Tibial artery (tissue), 4 donors: ENCODE results near the gene ACSS1.

Experiments
- DNase-seq, 2 donors: peaks; one replicate each; pipeline ENCODE4 v3.0.0-alpha.2; 2019
- H3K27ac ChIP-seq, 2 donors: fragments of 200-600 bp; sonication (generic) in 1 of 2; 1 replicate in 1 of 2; 2 replicates in 1 of 2; pipeline ENCODE4 v1.5.1; 2018 to 2019; ENCODE audit warnings: mild to moderate bottlenecking in 1 of 2
- H3K27me3 ChIP-seq, 2 donors: fragments of 200-600 bp; sonication (generic) in 1 of 2; one replicate each; pipeline versions ENCODE4 v1.5.1 to v1.6.0; 2016 to 2019
- H3K36me3 ChIP-seq, 3 donors: fragments of 200-600 bp; sonication (generic) in 2 of 3; one replicate each; pipeline ENCODE4 v1.5.1; 2016 to 2019; ENCODE audit warnings: mild to moderate bottlenecking in 2 of 3
- H3K4me1 ChIP-seq, 4 donors: fragments of 200-600 bp; sonication (generic) in 2 of 4; 1 replicate in 3 of 4; 2 replicates in 1 of 4; pipeline ENCODE4 v1.5.1; 2016 to 2019
- H3K4me3 ChIP-seq, 2 donors: fragments of 200-600 bp; sonication (generic) in 1 of 2; 1 replicate in 1 of 2; 2 replicates in 1 of 2; pipeline ENCODE4 v1.5.1; 2018 to 2019; ENCODE audit warnings: mild to moderate bottlenecking in 2 of 2
- H3K9me3 ChIP-seq, 3 donors: fragments of 200-600 bp; sonication (generic) in 1 of 3; one replicate each; pipeline ENCODE4 v1.5.1; 2016 to 2019
- intact Hi-C: fragments of 100-400 bp; cut with DNase I; formaldehyde crosslinking; loops from one replicate; pipeline ENCODE4 v1.15.0; 2023; ENCODE audit warnings: low total_unique reads
- TF ChIP-seq, protein P1 (sequence below), 2 experiments: fragments of 200-600 bp in 1 of 2; fragments of 450-650 bp in 1 of 2; IDR thresholded peaks; one replicate each; pipeline ENCODE4 v1.5.1; 2017 to 2019; ENCODE audit warnings: antibody characterized with exemption in 2 of 2, mild to moderate bottlenecking in 1 of 2, moderate library complexity in 1 of 2

The ACSS1 gene

DNA sequence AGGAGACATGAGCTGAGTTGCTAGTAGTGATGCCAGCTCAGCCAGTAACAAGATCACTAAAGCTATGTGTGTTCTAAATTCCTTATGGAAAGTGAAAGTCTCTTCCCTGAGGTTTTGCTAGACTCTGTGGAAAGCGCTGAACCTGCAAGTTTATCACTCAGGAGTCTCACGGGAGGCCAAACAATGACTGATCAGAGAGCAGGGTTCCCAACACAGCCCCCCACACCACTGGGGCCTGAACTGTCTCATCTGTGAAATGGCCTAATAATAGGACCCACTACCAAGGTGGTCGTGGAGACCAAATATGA, 19.9 kb downstream of the ACSS1 start:
- TF ChIP-seq, protein P1, sequence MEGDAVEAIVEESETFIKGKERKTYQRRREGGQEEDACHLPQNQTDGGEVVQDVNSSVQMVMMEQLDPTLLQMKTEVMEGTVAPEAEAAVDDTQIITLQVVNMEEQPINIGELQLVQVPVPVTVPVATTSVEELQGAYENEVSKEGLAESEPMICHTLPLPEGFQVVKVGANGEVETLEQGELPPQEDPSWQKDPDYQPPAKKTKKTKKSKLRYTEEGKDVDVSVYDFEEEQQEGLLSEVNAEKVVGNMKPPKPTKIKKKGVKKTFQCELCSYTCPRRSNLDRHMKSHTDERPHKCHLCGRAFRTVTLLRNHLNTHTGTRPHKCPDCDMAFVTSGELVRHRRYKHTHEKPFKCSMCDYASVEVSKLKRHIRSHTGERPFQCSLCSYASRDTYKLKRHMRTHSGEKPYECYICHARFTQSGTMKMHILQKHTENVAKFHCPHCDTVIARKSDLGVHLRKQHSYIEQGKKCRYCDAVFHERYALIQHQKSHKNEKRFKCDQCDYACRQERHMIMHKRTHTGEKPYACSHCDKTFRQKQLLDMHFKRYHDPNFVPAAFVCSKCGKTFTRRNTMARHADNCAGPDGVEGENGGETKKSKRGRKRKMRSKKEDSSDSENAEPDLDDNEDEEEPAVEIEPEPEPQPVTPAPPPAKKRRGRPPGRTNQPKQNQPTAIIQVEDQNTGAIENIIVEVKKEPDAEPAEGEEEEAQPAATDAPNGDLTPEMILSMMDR (IDR thresholded peaks at IDR 0.05): no peak
- H3K4me3 ChIP-seq: no peak overlapping the region
- no peaks in the 10 kb centered on the region for H3K27me3 ChIP-seq
- no peaks in the 10 kb centered on the region for H3K9me3 ChIP-seq
- no peak for DNase-seq
- peak overlapping the region; percentile 84 to 85 for H3K27ac ChIP-seq
- peaks cover 8 to 87% (median 77%) of the 10 kb centered on the region in 4 donors for H3K4me1 ChIP-seq
- H3K36me3 ChIP-seq: no peaks in the 10 kb centered on the region
- intact Hi-C loops: no loop called here

DNA sequence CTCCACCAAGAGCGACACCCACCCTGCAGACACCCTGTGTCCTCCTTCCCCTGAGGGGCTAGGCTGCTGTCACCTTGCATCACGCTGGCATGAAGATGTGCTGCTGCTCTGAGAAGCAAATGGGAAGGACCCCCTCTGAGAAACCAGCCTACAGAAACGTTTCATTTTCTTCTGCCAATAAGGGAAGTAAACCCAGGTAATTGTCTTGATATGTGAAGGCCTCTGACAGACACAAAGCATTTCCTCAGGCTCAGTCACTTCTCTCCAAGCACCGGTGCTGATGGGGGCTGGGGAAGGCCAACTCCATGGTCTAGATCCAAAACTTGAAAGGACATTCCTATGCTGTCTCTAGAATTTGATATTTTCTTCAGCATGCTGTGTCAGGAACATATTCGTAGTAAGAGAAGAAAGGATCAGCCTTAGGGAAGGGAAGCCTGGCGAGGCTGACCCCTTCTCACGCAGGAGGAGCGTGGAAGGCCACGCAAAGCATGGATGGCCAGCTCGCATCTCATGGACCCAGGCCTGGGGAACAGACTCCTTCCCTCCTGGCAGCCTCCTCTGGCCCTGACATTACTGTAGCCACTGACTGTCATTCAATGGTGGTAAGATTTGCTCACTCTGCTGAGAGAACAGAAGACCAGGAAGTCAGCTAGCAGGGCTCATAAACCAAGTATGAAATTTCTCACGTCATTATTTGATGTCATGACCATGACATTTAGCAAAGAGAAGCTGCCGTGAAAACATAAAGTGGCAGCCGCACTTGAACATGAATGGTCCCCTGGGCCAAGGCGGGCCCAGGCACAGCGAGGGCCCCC, 20.4 kb downstream of the ACSS1 start:
- H3K27ac ChIP-seq: peak overlapping the region; percentile 84 to 85
- TF ChIP-seq, protein P1 (IDR thresholded peaks at IDR 0.05): no peak
- H3K27me3 ChIP-seq: no peaks in the 10 kb centered on the region
- no peaks in the 10 kb centered on the region for H3K9me3 ChIP-seq
- intact Hi-C loops: no loop called here
- H3K4me1 ChIP-seq: peaks cover 8 to 87% (median 74%) of the 10 kb centered on the region in 4 donors
- H3K36me3 ChIP-seq: no peaks in the 10 kb centered on the region
- DNase-seq: peak in 1 of 2 donors; percentile 87
- H3K4me3 ChIP-seq: no peak overlapping the region

DNA sequence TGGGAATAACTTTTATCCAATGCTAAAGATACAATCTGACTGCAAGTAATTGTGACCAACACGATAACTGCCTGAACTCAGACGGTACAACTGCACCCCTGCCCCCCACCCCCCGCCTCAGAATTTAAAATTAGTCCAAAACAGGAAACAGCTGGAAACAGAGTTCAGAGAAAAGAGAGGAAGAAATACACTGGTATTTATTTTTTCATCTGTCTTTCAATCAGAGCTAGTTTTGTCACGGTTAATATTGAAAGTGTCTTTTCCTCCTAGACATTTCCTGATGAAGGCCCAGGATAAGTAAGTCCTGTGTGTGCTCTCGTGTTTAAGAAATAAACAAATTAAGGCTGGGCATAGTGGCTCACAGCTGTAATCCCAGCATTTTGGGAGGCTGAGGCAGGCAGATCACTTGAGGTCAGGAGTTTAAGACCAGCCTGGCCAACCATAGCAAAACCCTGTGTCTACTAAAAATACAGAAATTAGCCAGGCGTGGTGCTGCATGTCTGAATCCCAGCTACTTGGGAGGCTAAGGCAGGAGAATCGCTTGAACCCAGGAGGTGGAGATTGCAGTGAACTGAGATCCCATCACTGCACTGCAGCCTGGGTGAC, 21.5 kb downstream of the ACSS1 start:
- Histone ChIP-seq H3K4me3 (no peak overlapping the region), H3K4me1 (peaks cover 8 to 83% (median 67%) of the 10 kb centered on the region in 4 donors), H3K27ac (peak overlapping the region; percentile 63 to 85), H3K27me3 (no peaks in the 10 kb centered on the region), H3K9me3 (no peaks in the 10 kb centered on the region), H3K36me3 (no peaks in the 10 kb centered on the region)
- intact Hi-C loops: no loop called here
- TF ChIP-seq, protein P1 (IDR thresholded peaks at IDR 0.05): no peak
- DNase-seq: peak in 1 of 2 donors; percentile 66

DNA sequence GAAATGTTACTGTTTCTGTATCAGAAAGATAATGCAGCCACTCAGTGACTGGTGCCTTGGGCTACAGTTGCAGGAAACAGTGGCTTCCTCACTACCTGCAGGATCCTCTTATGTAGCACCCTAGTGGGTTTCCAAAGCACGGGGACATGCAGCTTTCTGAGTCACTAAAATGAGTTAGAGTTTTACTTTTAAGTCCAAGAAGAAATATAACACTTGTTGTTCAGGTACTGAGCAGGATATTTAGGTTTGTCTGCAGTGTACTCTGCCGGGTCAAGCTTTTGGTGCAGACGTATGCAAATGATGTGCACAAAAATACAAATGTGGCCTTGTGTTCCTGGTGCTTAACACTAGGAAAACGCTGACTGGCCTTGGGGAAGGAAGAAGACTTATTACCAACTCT, 22.0 kb downstream of the ACSS1 start:
- H3K4me1 ChIP-seq: peaks cover 8 to 78% (median 62%) of the 10 kb centered on the region in 4 donors
- no peaks in the 10 kb centered on the region for H3K27me3 ChIP-seq
- no peak for DNase-seq
- intact Hi-C loops: no loop called here
- H3K36me3 ChIP-seq: no peaks in the 10 kb centered on the region
- H3K9me3 ChIP-seq: no peaks in the 10 kb centered on the region
- H3K27ac ChIP-seq: peak overlapping the region; percentile 63 to 85
- H3K4me3 ChIP-seq: no peak overlapping the region
- TF ChIP-seq, protein P1 (IDR thresholded peaks at IDR 0.05): no peak

DNA sequence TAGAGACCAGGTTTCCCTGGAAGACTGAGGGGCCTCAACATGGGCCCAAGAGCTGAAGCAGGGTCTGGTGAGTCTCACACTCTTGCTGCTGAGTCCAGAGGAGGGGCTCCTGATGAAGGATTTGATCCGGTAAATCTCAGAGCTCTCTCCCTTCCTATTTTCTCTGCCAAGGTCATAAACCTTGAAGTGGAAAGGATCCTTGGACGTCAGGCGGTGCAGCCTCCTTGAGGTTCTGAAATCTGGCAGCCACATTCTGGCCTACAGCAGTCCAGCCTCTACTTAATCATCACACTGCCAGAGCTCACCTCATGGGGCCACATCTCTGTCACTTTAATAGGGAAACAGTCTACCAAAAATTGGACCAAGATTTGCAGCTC, 24.0 kb downstream of the ACSS1 start:
- DNase-seq: no peak
- Histone ChIP-seq H3K27ac (no peak overlapping the region), H3K4me1 (peaks cover 7 to 57% (median 42%) of the 10 kb centered on the region in 4 donors), H3K4me3 (no peak overlapping the region), H3K9me3 (no peaks in the 10 kb centered on the region), H3K27me3 (no peaks in the 10 kb centered on the region), H3K36me3 (peaks cover 10 to 14% (median 10%) of the 10 kb centered on the region in 3 donors)
- TF ChIP-seq, protein P1 (IDR thresholded peaks at IDR 0.05): no peak
- intact Hi-C loops: no loop called here
